ENCODE data around the gene ERI2. TPM values are rescaled to one million over a fixed set of nuclear protein-coding genes. Genes with fewer than 3 reads are reported as not detected.

Gene ERI2
- total and polyA plus RNA-seq, 2 donors, result 12.5 to 45.6 TPM

GRCh38 chr16:20803561-20804214, 2.6 kb downstream of the ERI2 start:
- no peaks in the 10 kb centered on the region for H3K4me1 ChIP-seq (ENCODE audit: insufficient read depth)
- no peak overlapping the region for H3K4me3 ChIP-seq (ENCODE audit: low read depth, low read length)
- no peak overlapping the region for H3K27ac ChIP-seq (ENCODE audit: low read depth)
- DNase-seq (ENCODE audit: extremely low spot score), result no peak
- H3K36me3 ChIP-seq (ENCODE audit: insufficient read depth), result no peaks in the 10 kb centered on the region
- WGBS, result 90% methylated on average over 7 of the region's 7 CpGs

GRCh38 chr16:20803192-20803560, 3.1 kb downstream of the ERI2 start:
- Histone ChIP-seq H3K27ac (ENCODE audit: low read depth) (no peak overlapping the region), H3K4me1 (ENCODE audit: insufficient read depth) (no peaks in the 10 kb centered on the region), H3K4me3 (ENCODE audit: low read depth, low read length) (no peak overlapping the region), H3K36me3 (ENCODE audit: insufficient read depth) (no peaks in the 10 kb centered on the region)
- no peak for DNase-seq (ENCODE audit: extremely low spot score)
- 90% methylated on average over 2 of the region's 2 CpGs for WGBS

DNA sequence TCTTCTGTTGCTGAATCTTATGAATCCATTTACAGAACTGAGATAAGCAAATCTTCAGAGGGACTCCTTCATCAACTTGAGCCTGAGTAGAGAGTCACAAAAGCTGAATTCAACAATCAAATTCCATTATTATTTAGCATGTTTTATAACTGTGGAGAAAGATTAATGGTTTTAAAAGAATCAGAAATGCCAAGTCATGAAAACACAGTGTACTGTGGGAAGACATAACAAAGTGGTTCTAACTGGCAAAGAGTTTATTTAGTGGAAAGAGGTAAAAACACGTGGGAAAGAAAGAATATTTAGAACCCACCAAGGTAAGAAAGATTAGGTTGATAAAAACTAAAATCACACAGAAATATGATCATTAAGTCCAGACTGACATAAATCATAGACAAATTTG, 5.0 kb downstream of the ERI2 start:
- DNase-seq (ENCODE audit: extremely low spot score), result no peak
- whole genome bisulfite sequencing, result 73% methylated on average over 1 of the region's 1 CpG
- Histone ChIP-seq H3K27ac (ENCODE audit: low read depth) (no peak overlapping the region), H3K4me1 (ENCODE audit: insufficient read depth) (no peaks in the 10 kb centered on the region), H3K36me3 (ENCODE audit: insufficient read depth) (peaks cover 2% of the 10 kb centered on the region), H3K4me3 (ENCODE audit: low read depth, low read length) (no peak overlapping the region)

DNA sequence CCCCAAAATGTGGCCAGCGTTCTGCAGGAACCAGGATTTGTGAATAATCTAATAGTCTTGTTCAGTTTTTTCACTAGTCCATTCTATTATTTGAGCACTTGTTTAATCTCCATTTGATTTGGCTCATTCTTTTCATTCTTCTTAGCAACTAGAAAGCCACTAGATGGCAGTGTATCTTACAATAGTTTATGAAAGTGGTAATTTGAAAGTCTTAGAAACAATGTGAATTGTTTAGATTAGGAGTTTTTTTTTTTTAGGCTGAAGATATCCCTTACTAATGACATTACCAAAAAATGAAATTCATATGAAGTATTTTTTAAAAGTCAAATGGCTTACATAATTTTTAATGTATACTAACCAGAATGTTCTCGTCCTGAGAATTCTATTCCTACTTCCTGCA, 6.7 kb downstream of the ERI2 start:
- Histone ChIP-seq H3K4me1 (ENCODE audit: insufficient read depth) (no peaks in the 10 kb centered on the region), H3K4me3 (ENCODE audit: low read depth, low read length) (no peak overlapping the region), H3K36me3 (ENCODE audit: insufficient read depth) (peaks cover 2% of the 10 kb centered on the region), H3K27ac (ENCODE audit: low read depth) (no peak overlapping the region)
- WGBS, result 53% methylated on average over 2 of the region's 2 CpGs
- DNase-seq (ENCODE audit: extremely low spot score), result no peak

DNA sequence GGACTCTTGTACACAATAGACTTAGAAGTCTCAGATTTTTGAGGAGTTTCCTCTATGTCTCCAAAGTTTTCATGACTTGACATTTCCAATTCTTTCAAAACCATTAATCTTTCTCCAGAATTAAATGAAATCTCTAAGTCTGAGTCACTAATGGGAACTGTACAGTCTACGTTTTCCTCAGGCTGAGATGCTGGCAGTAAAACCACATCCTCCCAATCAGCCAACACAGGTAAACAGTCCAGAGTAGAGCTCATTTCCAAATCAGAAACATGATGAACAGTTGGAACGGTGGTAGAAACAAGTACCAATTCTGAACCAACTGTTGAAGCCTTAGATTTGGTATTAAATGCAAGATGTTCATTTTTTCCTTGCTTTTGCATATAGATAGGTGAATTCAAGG, 7.9 kb downstream of the ERI2 start:
- Histone ChIP-seq H3K36me3 (ENCODE audit: insufficient read depth) (peaks cover 2% of the 10 kb centered on the region), H3K27ac (ENCODE audit: low read depth) (no peak overlapping the region), H3K4me1 (ENCODE audit: insufficient read depth) (no peaks in the 10 kb centered on the region), H3K4me3 (ENCODE audit: low read depth, low read length) (no peak overlapping the region)
- 89% methylated on average over 2 of the region's 2 CpGs for WGBS
- no peak for DNase-seq (ENCODE audit: extremely low spot score)

DNA sequence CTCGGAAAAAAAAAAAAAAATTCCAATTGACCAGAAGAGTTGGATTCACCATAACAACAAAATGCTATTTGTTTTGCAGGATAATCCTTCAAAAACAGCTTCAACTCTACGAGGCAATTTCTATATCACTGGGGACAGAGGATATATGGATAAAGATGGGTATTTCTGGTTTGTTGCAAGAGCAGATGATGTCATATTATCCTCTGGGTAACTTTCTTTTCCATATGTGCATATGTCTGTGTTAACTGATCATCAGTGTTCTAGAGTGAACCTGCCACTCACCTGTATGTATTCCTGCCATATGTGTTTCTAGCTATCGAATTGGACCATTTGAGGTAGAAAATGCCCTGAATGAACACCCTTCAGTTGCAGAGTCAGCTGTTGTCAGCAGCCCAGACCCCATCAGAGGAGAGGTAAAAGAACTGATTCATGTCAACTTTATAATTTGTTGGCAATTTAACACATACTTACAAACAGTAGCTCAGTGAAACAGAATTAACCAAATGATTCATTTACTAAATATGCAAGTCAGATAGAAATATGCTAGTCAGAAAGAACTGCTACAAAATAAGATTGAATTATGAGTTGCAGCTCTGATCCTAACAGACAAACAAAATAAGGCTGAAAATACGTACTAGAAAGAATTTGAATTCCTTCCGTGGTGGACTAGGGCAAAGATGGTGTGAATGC, 14.2 kb downstream of the ERI2 start:
- no peak overlapping the region for H3K27ac ChIP-seq (ENCODE audit: low read depth)
- DNase-seq (ENCODE audit: extremely low spot score), result no peak
- no peak overlapping the region for H3K4me3 ChIP-seq (ENCODE audit: low read depth, low read length)
- no peaks in the 10 kb centered on the region for H3K4me1 ChIP-seq (ENCODE audit: insufficient read depth)
- H3K36me3 ChIP-seq (ENCODE audit: insufficient read depth), result no peaks in the 10 kb centered on the region
- WGBS, result 84% methylated on average over 5 of the region's 5 CpGs

DNA sequence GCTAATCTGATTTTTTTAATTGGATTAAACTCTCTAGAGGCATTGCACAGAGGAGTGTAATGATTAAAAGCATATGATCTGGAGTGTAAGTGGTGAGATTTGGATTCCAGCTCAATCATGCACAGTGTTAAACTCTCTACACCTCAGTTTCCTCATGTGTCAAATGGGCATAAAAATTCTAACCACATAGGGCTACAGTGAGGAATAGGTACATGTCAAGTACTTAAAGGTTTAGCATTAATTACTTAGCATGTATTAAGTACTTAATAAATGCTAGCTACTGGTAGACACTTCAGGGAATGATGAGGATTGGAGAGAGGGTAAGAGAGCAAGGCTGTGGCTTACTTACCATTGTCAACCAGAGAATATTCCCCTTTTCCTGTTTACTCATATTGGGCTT, 17.1 kb downstream of the ERI2 start:
- Histone ChIP-seq H3K4me1 (ENCODE audit: insufficient read depth) (no peaks in the 10 kb centered on the region), H3K36me3 (ENCODE audit: insufficient read depth) (peaks cover 3% of the 10 kb centered on the region), H3K27ac (ENCODE audit: low read depth) (no peak overlapping the region), H3K4me3 (ENCODE audit: low read depth, low read length) (no peak overlapping the region)
- DNase-seq (ENCODE audit: extremely low spot score), result no peak

GRCh38 chr16:20784204-20784603, 22.1 kb downstream of the ERI2 start:
- H3K4me3 ChIP-seq (ENCODE audit: low read depth, low read length), result no peak overlapping the region
- DNase-seq (ENCODE audit: extremely low spot score), result no peak
- H3K4me1 ChIP-seq (ENCODE audit: insufficient read depth), result no peaks in the 10 kb centered on the region
- peaks cover 4% of the 10 kb centered on the region for H3K36me3 ChIP-seq (ENCODE audit: insufficient read depth)
- no peak overlapping the region for H3K27ac ChIP-seq (ENCODE audit: low read depth)

- no peak for DNase-seq (ENCODE audit: extremely low spot score)
- peaks cover 4% of the 10 kb centered on the region for H3K36me3 ChIP-seq (ENCODE audit: insufficient read depth)
- no peaks in the 10 kb centered on the region for H3K4me1 ChIP-seq (ENCODE audit: insufficient read depth)
- 94% methylated on average over 2 of the region's 2 CpGs for WGBS
- no peak overlapping the region for H3K27ac ChIP-seq (ENCODE audit: low read depth)
- H3K4me3 ChIP-seq (ENCODE audit: low read depth, low read length), result no peak overlapping the region
Observed at GRCh38 chr16:20782470-20782869, 23.8 kb downstream of the ERI2 start.

GRCh38 chr16:20781697-20782096, 24.6 kb downstream of the ERI2 start:
- peaks cover 4% of the 10 kb centered on the region for H3K36me3 ChIP-seq (ENCODE audit: insufficient read depth)
- H3K4me1 ChIP-seq (ENCODE audit: insufficient read depth), result no peaks in the 10 kb centered on the region
- 87% methylated on average over 1 of the region's 1 CpG for WGBS
- H3K27ac ChIP-seq (ENCODE audit: low read depth), result no peak overlapping the region
- H3K4me3 ChIP-seq (ENCODE audit: low read depth, low read length), result no peak overlapping the region
- no peak for DNase-seq (ENCODE audit: extremely low spot score)

GRCh38 chr16:20774703-20775362, 31.4 kb downstream of the ERI2 start:
- no peak overlapping the region for H3K27ac ChIP-seq (ENCODE audit: low read depth)
- no peak overlapping the region for H3K4me3 ChIP-seq (ENCODE audit: low read depth, low read length)
- H3K36me3 ChIP-seq (ENCODE audit: insufficient read depth), result no peaks in the 10 kb centered on the region
- no peaks in the 10 kb centered on the region for H3K4me1 ChIP-seq (ENCODE audit: insufficient read depth)
- DNase-seq (ENCODE audit: extremely low spot score), result no peak
- WGBS, result 64% methylated on average over 7 of the region's 7 CpGs

GRCh38 chr16:20773679-20774078, 32.6 kb downstream of the ERI2 start:
- no peak for DNase-seq (ENCODE audit: extremely low spot score)
- H3K4me1 ChIP-seq (ENCODE audit: insufficient read depth), result no peaks in the 10 kb centered on the region
- H3K36me3 ChIP-seq (ENCODE audit: insufficient read depth), result no peaks in the 10 kb centered on the region
- 90% methylated on average over 3 of the region's 3 CpGs for WGBS
- no peak overlapping the region for H3K4me3 ChIP-seq (ENCODE audit: low read depth, low read length)
- H3K27ac ChIP-seq (ENCODE audit: low read depth), result no peak overlapping the region

- H3K36me3 ChIP-seq (ENCODE audit: insufficient read depth), result no peaks in the 10 kb centered on the region
- DNase-seq (ENCODE audit: extremely low spot score), result no peak
- no peaks in the 10 kb centered on the region for H3K4me1 ChIP-seq (ENCODE audit: insufficient read depth)
- no peak overlapping the region for H3K4me3 ChIP-seq (ENCODE audit: low read depth, low read length)
- H3K27ac ChIP-seq (ENCODE audit: low read depth), result no peak overlapping the region
- WGBS, result 56% methylated on average over 1 of the region's 1 CpG
Observed at GRCh38 chr16:20768818-20769217, 37.5 kb downstream of the ERI2 start.

GRCh38 chr16:20768121-20768520, 38.2 kb downstream of the ERI2 start:
- no peak for DNase-seq (ENCODE audit: extremely low spot score)
- Histone ChIP-seq H3K36me3 (ENCODE audit: insufficient read depth) (no peaks in the 10 kb centered on the region), H3K4me1 (ENCODE audit: insufficient read depth) (no peaks in the 10 kb centered on the region), H3K4me3 (ENCODE audit: low read depth, low read length) (no peak overlapping the region), H3K27ac (ENCODE audit: low read depth) (no peak overlapping the region)
- 100% methylated on average over 1 of the region's 1 CpG for WGBS

Data from urinary bladder (tissue), 4 donors.